Liver (tissue), 9 donors: ENCODE measurements around the gene DEPDC5. TPM values are rescaled to one million over a fixed set of nuclear protein-coding genes. Genes with fewer than 3 reads are reported as not detected.
"Not testable (repeated sequence)": the region's sequence is repeated elsewhere in the genome, so short reads cannot be mapped to it uniquely, and the experiment has no call there.

Experiments used
- DNase-seq: peaks from one replicate; pipeline ENCODE4 v3.0.0-alpha.2; 2017; ENCODE audit warnings: low spot score
- H3K27ac ChIP-seq, 2 donors: one replicate each; pipeline ENCODE4 v1.7.0; 2013; ENCODE audit warnings: inconsistent platforms in 2 of 2, low read length in 2 of 2, control low read depth in 1 of 2, low read depth in 1 of 2, mild to moderate bottlenecking in 1 of 2
- H3K27me3 ChIP-seq, 4 donors: one replicate each; pipeline versions ENCODE4 v1.6.1 to v1.7.0; 2013; ENCODE audit warnings: low read length in 3 of 4, inconsistent platforms in 1 of 4, mild to moderate bottlenecking in 1 of 4, moderate library complexity in 1 of 4; ENCODE audit not compliant: control insufficient read depth in 4 of 4, insufficient read depth in 4 of 4
- H3K36me3 ChIP-seq, 4 donors: one replicate each; pipeline versions ENCODE4 v1.6.1 to v1.7.0; 2013; ENCODE audit warnings: low read length in 3 of 4, mild to moderate bottlenecking in 3 of 4, low read depth in 1 of 4, moderate library complexity in 1 of 4; ENCODE audit not compliant: control insufficient read depth in 4 of 4, insufficient read depth in 3 of 4
- H3K4me1 ChIP-seq, 4 donors: one replicate each; pipeline versions ENCODE4 v1.6.1 to v1.7.0; 2013; ENCODE audit warnings: low read length in 3 of 4, mild to moderate bottlenecking in 3 of 4, moderate library complexity in 1 of 4; ENCODE audit not compliant: control insufficient read depth in 4 of 4, insufficient read depth in 4 of 4
- H3K4me3 ChIP-seq, 3 donors: one replicate each; pipeline versions ENCODE4 v1.6.1 to v1.7.0; 2013; ENCODE audit warnings: low read length in 3 of 3, control low read depth in 1 of 3, low read depth in 1 of 3, mild to moderate bottlenecking in 1 of 3
- H3K9ac ChIP-seq, 2 donors: one replicate each; pipeline ENCODE4 v1.7.0; 2013; ENCODE audit warnings: low read length in 2 of 2, mild to moderate bottlenecking in 2 of 2, moderate library complexity in 2 of 2, control low read depth in 1 of 2, low read depth in 1 of 2
- H3K9me3 ChIP-seq, 4 donors: one replicate each; pipeline versions ENCODE4 v1.6.1 to v1.7.0; 2013; ENCODE audit warnings: low read length in 3 of 4; ENCODE audit not compliant: control insufficient read depth in 4 of 4
- ATF3 ChIP-seq: IDR thresholded peaks from 2 replicates; pipeline ENCODE4 v1.6.1; 2016; ENCODE audit warnings: antibody characterized with exemption
- EGR1 ChIP-seq, 2 donors: IDR thresholded peaks; 2 replicates each; pipeline ENCODE4 v1.6.1; 2016 to 2018; ENCODE audit warnings: antibody characterized with exemption in 2 of 2, low read depth in 2 of 2
- FOXA1 ChIP-seq: IDR thresholded peaks from 2 replicates; pipeline ENCODE4 v1.6.1; 2016; ENCODE audit warnings: antibody characterized with exemption
- FOXA2 ChIP-seq: IDR thresholded peaks from 2 replicates; pipeline ENCODE4 v1.6.1; 2016; ENCODE audit warnings: antibody characterized with exemption
- GABPA ChIP-seq, 2 donors: IDR thresholded peaks in 1 of 2; conservative IDR thresholded peaks in 1 of 2; 2 replicates each; pipeline ENCODE4 v1.6.1; 2016; ENCODE audit warnings: antibody characterized with exemption in 2 of 2, mild to moderate bottlenecking in 1 of 2, moderate library complexity in 1 of 2
- HNF4A ChIP-seq, 2 donors: conservative IDR thresholded peaks; 2 replicates each; pipeline ENCODE4 v1.6.1; 2016; ENCODE audit warnings: antibody characterized with exemption in 2 of 2, mild to moderate bottlenecking in 2 of 2
- HNF4G ChIP-seq: IDR thresholded peaks from 2 replicates; pipeline ENCODE4 v1.6.1; 2016; ENCODE audit warnings: antibody characterized with exemption
- JUND ChIP-seq, 2 donors: IDR thresholded peaks; 2 replicates each; pipeline ENCODE4 v1.6.1; 2016; ENCODE audit warnings: antibody characterized with exemption in 2 of 2
- MAX ChIP-seq: IDR thresholded peaks from 2 replicates; pipeline ENCODE4 v1.6.1; 2016; ENCODE audit warnings: antibody characterized with exemption
- NR2F2 ChIP-seq: IDR thresholded peaks from 2 replicates; pipeline ENCODE4 v1.6.1; 2016; ENCODE audit warnings: antibody characterized with exemption
- RAD21 ChIP-seq, 2 donors: IDR thresholded peaks; 2 replicates each; pipeline ENCODE4 v1.6.1; 2016; ENCODE audit warnings: antibody characterized with exemption in 2 of 2, mild to moderate bottlenecking in 2 of 2
- RXRA ChIP-seq, 2 donors: IDR thresholded peaks; 2 replicates each; pipeline ENCODE4 v1.6.1; 2017 to 2018; ENCODE audit warnings: antibody characterized with exemption in 2 of 2, mild to moderate bottlenecking in 1 of 2
- SP1 ChIP-seq: IDR thresholded peaks from 2 replicates; pipeline ENCODE4 v1.6.1; 2018; ENCODE audit warnings: antibody characterized with exemption, mild to moderate bottlenecking
- TAF1 ChIP-seq: conservative IDR thresholded peaks from 2 replicates; pipeline ENCODE4 v1.6.1; 2016; ENCODE audit warnings: antibody characterized with exemption, mild to moderate bottlenecking
- YY1 ChIP-seq: IDR thresholded peaks from 2 replicates; pipeline ENCODE4 v1.6.1; 2016; ENCODE audit warnings: antibody characterized with exemption, mild to moderate bottlenecking
- WGBS: extraction: QIAGEN DNeasy Blood & Tissue Kit; methylation state at CpG from one replicate; pipeline ENCODE4 v1.1.7; 2013; 5-methylcytosine and 5-hydroxymethylcytosine counted together
- polyA plus RNA-seq, 2 donors: library from polyadenylated mRNA; stranded (reverse) in 1 of 2; unstranded in 1 of 2; fragments of 200-250 nt in 1 of 2; fragments of >200 nt in 1 of 2; fragmentation: Nextera tagmentation in 1 of 2; extraction: Ambion mirVana in 1 of 2; gene quantifications; one replicate each; pipeline versions ENCODE4 v1.2.1 to v1.2.3, GENCODE V29; 2013 to 2015
- total RNA-seq, 2 donors: library from RNA; depleted of rRNA; stranded (reverse); fragments of >200 nt; gene quantifications; one replicate each; pipeline ENCODE4 v1.2.3, GENCODE V29; 2014
- TF ChIP-seq, protein P1 (sequence below): fragments of 150-350 bp; IDR thresholded peaks from 2 replicates; pipeline ENCODE4 v1.5.1; 2017; ENCODE audit warnings: improper control_type of control experiment, low read depth, low read length; ENCODE audit not compliant: missing input control
- TF ChIP-seq, protein P2 (sequence below): IDR thresholded peaks from 2 replicates; pipeline ENCODE4 v1.6.1; 2016; ENCODE audit warnings: antibody characterized with exemption
- donor health status: healthy.
- donor health status: healthy.
- donor health status: healthy.
- donor health status: healthy.
- donor health status: healthy.

DEPDC5 gene
- total and polyA plus RNA-seq, 4 donors, result 5.5 to 19.4 (median 12.6) TPM

DNA sequence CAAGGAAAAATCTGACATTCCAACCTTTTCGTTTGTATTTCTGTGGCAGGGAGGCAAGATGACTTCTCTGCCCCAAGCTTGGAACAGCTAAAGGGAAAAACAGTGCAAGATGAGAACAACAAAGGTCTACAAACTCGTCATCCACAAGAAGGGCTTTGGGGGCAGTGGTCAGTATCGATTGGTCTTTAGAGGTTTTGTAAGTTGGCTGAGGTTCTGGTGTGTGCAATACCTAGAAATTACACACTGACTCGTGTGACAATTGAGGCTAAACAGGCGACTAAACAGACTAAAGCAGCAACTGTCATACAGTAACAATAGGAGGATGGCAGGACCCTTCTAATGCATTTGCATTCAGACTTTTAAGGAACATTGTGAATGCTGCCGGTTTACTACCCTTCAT lies 994 bp downstream of the DEPDC5 start (continued):
- TF ChIP-seq, protein P1, sequence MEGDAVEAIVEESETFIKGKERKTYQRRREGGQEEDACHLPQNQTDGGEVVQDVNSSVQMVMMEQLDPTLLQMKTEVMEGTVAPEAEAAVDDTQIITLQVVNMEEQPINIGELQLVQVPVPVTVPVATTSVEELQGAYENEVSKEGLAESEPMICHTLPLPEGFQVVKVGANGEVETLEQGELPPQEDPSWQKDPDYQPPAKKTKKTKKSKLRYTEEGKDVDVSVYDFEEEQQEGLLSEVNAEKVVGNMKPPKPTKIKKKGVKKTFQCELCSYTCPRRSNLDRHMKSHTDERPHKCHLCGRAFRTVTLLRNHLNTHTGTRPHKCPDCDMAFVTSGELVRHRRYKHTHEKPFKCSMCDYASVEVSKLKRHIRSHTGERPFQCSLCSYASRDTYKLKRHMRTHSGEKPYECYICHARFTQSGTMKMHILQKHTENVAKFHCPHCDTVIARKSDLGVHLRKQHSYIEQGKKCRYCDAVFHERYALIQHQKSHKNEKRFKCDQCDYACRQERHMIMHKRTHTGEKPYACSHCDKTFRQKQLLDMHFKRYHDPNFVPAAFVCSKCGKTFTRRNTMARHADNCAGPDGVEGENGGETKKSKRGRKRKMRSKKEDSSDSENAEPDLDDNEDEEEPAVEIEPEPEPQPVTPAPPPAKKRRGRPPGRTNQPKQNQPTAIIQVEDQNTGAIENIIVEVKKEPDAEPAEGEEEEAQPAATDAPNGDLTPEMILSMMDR, result no peak
- TF ChIP-seq JUND (IDR thresholded peaks at IDR 0.05) (peak; percentile 77 to 88), EGR1 (IDR thresholded peaks at IDR 0.05; ENCODE audit: low read depth in 2 of 2) (no peak), MAX (peak; percentile 86), HNF4A (conservative IDR thresholded peaks at IDR 0.05) (peak; percentile 89 to 91), NR2F2 (peak; percentile 19), FOXA2 (no peak), TAF1 (peak; percentile 63), HNF4G (peak; percentile 50), RAD21 (IDR thresholded peaks at IDR 0.05) (peak; percentile 30 to 49), ATF3 (peak; percentile 56), SP1 (peak; percentile 58)

GRCh38 chr22:31757265-31757664 lies 3.4 kb downstream of the DEPDC5 start:
- no peak for DNase-seq
- 20% methylated on average over 1 of the region's 1 CpG for WGBS
- H3K27ac ChIP-seq, result no peak overlapping the region
- H3K4me3 ChIP-seq, result no peak overlapping the region
- H3K4me1 ChIP-seq, result peaks cover 2 to 46% (median 33%) of the 10 kb centered on the region in 4 donors
- H3K36me3 ChIP-seq, result peaks cover 0 to 10% (median 10%) of the 10 kb centered on the region in 4 donors
- H3K27me3 ChIP-seq, result no peaks in the 10 kb centered on the region
- TF ChIP-seq RAD21 (IDR thresholded peaks at IDR 0.05) (peak in 1 of 2 donors; percentile 5), HNF4A (conservative IDR thresholded peaks at IDR 0.05) (no peak)
- no peak overlapping the region for H3K9ac ChIP-seq
- H3K9me3 ChIP-seq, result no peaks in the 10 kb centered on the region

DNA sequence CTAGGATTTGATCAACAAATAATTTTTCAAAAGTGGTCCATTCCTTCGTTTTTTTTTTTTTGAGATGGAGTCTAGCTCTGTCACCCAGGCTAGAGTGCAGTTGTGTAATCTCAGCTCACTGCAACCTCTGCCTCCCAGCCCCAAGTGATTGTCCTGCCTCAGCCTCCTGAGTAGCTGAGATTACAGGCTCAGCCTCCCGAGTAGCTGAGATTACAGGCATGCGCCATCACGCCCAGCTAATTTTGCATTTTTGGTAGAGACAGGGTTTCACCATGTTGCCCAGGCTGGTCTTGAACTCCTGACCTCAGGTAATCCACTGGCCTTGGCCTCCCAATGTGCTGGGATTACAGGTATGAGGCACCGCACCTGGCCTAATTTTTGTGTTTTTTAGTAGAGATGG lies 5.0 kb downstream of the DEPDC5 start:
- H3K4me3 ChIP-seq, DNase-seq, H3K9me3 ChIP-seq, H3K27me3 ChIP-seq, H3K9ac ChIP-seq, H3K27ac ChIP-seq: not testable (repeated sequence)
- Histone ChIP-seq H3K4me1 (peaks cover 0 to 32% (median 25%) of the 10 kb centered on the region in 4 donors), H3K36me3 (peaks cover 1 to 15% (median 12%) of the 10 kb centered on the region in 4 donors)
- 88% methylated on average over 5 of the region's 5 CpGs for WGBS

- peaks cover 15 to 48% (median 38%) of the 10 kb centered on the region in 4 donors for H3K36me3 ChIP-seq
- H3K4me3 ChIP-seq, result no peak overlapping the region
- no peaks in the 10 kb centered on the region for H3K9me3 ChIP-seq
- H3K27ac ChIP-seq, result no peak overlapping the region
- WGBS, result 95% methylated on average over 3 of the region's 3 CpGs
- no peak overlapping the region for H3K9ac ChIP-seq
- DNase-seq, result no peak
- H3K27me3 ChIP-seq, result no peaks in the 10 kb centered on the region
- no peaks in the 10 kb centered on the region for H3K4me1 ChIP-seq
- TF ChIP-seq TAF1 (no peak), YY1 (no peak), FOXA1 (no peak), NR2F2 (no peak), JUND (IDR thresholded peaks at IDR 0.05) (no peak), MAX (no peak), ATF3 (no peak), FOXA2 (no peak), HNF4G (no peak), SP1 (no peak), GABPA (IDR thresholded peaks at IDR 0.05 in 1 of 2, conservative IDR thresholded peaks at IDR 0.05 in 1 of 2) (no peak), HNF4A (conservative IDR thresholded peaks at IDR 0.05) (no peak), RXRA (IDR thresholded peaks at IDR 0.05) (no peak)
- TF ChIP-seq, protein P1, result no peak
- TF ChIP-seq, protein P2, sequence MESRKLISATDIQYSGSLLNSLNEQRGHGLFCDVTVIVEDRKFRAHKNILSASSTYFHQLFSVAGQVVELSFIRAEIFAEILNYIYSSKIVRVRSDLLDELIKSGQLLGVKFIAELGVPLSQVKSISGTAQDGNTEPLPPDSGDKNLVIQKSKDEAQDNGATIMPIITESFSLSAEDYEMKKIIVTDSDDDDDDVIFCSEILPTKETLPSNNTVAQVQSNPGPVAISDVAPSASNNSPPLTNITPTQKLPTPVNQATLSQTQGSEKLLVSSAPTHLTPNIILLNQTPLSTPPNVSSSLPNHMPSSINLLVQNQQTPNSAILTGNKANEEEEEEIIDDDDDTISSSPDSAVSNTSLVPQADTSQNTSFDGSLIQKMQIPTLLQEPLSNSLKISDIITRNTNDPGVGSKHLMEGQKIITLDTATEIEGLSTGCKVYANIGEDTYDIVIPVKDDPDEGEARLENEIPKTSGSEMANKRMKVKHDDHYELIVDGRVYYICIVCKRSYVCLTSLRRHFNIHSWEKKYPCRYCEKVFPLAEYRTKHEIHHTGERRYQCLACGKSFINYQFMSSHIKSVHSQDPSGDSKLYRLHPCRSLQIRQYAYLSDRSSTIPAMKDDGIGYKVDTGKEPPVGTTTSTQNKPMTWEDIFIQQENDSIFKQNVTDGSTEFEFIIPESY, result no peak
Measured at GRCh38 chr22:31764785-31765184, 11.0 kb downstream of the DEPDC5 start.
